Neural progenitor cell (in vitro differentiated cells): ENCODE results near the gene ARPC5L. TPM values are rescaled to one million over a fixed set of nuclear protein-coding genes. Genes with fewer than 3 reads are reported as not detected.
"Not testable (repeated sequence)": the region's sequence is repeated elsewhere in the genome, so short reads cannot be mapped to it uniquely, and the experiment has no call there.

Experiments
- DNase-seq: peaks from one replicate; pipeline ENCODE4 v3.0.0-alpha.2; 2016; ENCODE audit warnings: low spot score
- H2AFZ ChIP-seq: fragments of 200-600 bp; sonication (generic); replicated peaks from 2 replicates; pipeline ENCODE4 v1.6.1; 2016; ENCODE audit warnings: antibody characterized with exemption
- H3F3A ChIP-seq: fragments of 200-600 bp; sonication (generic); 2 replicates; pipeline ENCODE4 v1.6.1; 2016; ENCODE audit warnings: antibody characterized with exemption, low read depth
- H3K27ac ChIP-seq: fragments of 200-600 bp; sonication (generic); 2 replicates; pipeline ENCODE4 v1.5.1; 2016; ENCODE audit warnings: mild to moderate bottlenecking
- H3K27me3 ChIP-seq: fragments of 200-600 bp; sonication (generic); 2 replicates; pipeline ENCODE4 v1.6.1; 2016; ENCODE audit warnings: mild to moderate bottlenecking, moderate library complexity
- H3K36me3 ChIP-seq: fragments of 200-600 bp; sonication (generic); 2 replicates; pipeline ENCODE4 v1.5.1; 2016
- H3K4me1 ChIP-seq: fragments of 200-600 bp; sonication (generic); 2 replicates; pipeline ENCODE4 v1.6.1; 2016; ENCODE audit warnings: mixed run types
- H3K4me2 ChIP-seq: fragments of 200-600 bp; sonication (generic); 2 replicates; pipeline ENCODE4 v1.6.1; 2016
- H3K4me3 ChIP-seq: fragments of 200-600 bp; sonication (generic); 2 replicates; pipeline ENCODE4 v1.5.1; 2016
- H3K79me2 ChIP-seq: fragments of 200-600 bp; sonication (generic); 2 replicates; pipeline ENCODE4 v1.6.1; 2016; ENCODE audit warnings: low read depth
- H3K9ac ChIP-seq: fragments of 200-600 bp; sonication (generic); 2 replicates; pipeline ENCODE4 v1.6.1; 2016
- H3K9me3 ChIP-seq: fragments of 200-600 bp; sonication (generic); 2 replicates; pipeline ENCODE4 v1.5.1; 2016; ENCODE audit warnings: low read depth
- H4K20me1 ChIP-seq: fragments of 200-600 bp; sonication (generic); 2 replicates; pipeline ENCODE4 v1.6.1; 2016; ENCODE audit warnings: low read depth
- H3K27ac Mint-ChIP-seq: 3 replicates; pipeline ENCODE4 v1.8.0; 2021; ENCODE audit warnings: mixed read lengths
- H3K27me3 Mint-ChIP-seq: 2 replicates; pipeline ENCODE4 v1.8.0; 2022; ENCODE audit warnings: low read depth, mild to moderate bottlenecking, inconsistent platforms, moderate library complexity, mixed read lengths; ENCODE audit not compliant: insufficient read depth
- H3K36me3 Mint-ChIP-seq: 3 replicates; pipeline ENCODE4 v1.8.0; 2021; ENCODE audit warnings: mixed read lengths
- H3K4me1 Mint-ChIP-seq: 3 replicates; pipeline ENCODE4 v1.8.0; 2021; ENCODE audit warnings: mixed read lengths
- H3K4me3 Mint-ChIP-seq: 3 replicates; pipeline ENCODE4 v1.8.0; 2021; ENCODE audit warnings: mild to moderate bottlenecking, moderate library complexity, mixed read lengths
- H3K9me3 Mint-ChIP-seq: 3 replicates; pipeline ENCODE4 v1.8.0; 2020; ENCODE audit warnings: mixed read lengths
- EZH2 ChIP-seq: fragments of 200-600 bp; sonication (generic); IDR thresholded peaks from 2 replicates; pipeline ENCODE4 v1.6.1; 2017; ENCODE audit warnings: antibody characterized with exemption, mild to moderate bottlenecking, moderate library complexity
- EZH2phosphoT487 ChIP-seq: fragments of 200-600 bp; sonication (generic); IDR thresholded peaks from 2 replicates; pipeline ENCODE4 v1.6.1; 2017; ENCODE audit warnings: antibody characterized with exemption
- total RNA-seq: library from RNA; depleted of rRNA; stranded (reverse); fragments of >200 nt; gene quantifications from 2 replicates; pipeline ENCODE4 v1.2.3, GENCODE V29; 2015; ENCODE audit warnings: low replicate concordance
- TF ChIP-seq, protein P1 (sequence below): fragments of 200-600 bp; sonication (generic); IDR thresholded peaks from 2 replicates; pipeline ENCODE4 v1.5.1; 2017; ENCODE audit warnings: antibody characterized with exemption, mild to moderate bottlenecking

The ARPC5L gene
- total RNA-seq, 1 donor from 2014 or later = 24.0 TPM

DNA sequence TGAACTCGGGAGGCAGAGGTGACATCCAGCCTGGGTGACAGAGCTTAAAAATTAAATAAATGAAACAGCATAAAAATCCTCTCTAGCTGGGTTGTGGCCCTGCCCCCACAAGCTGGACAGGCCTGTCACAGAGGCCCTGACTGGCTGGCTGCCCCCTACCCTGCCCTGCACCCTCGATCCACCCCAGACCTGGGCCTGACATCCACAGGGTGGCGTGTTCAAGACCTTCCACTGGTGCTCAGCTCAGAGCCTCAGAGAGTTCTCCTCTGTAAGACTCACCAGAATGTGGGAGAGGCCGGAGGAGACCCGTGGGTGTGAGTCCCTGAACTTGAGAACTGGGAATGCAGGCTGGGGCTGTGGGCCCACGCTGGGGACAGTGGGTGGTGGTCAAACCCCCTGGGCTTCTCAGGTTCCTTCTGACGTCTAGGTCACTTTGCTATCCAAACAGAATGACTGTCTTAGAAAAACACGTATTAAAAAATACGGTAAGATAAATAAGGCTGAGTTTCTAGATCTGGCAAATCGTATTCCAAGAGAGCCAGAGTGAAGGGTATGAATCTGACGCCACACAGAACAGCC is 18.4 kb upstream of the ARPC5L start:
- H3K36me3 Mint-ChIP-seq = no peaks in the 10 kb centered on the region

DNA sequence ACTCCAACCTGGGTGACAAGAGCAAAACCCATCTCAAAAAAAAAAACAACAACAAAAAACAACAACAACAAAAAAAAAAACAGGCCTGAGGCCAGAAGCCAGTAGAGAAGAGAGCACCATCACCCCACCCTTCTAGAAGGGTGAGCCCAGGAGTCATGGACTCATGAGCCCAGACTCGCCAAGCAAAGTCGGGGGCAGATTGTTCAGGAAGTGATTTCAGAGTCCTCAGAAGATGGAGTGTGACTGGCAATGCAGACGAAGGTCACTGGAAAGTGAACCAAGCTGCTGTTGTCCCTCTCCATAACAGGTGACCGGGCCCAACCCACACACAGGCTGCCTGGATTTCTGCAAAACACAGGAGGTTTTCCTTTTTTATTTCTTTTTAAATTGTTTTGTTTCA is 17.6 kb upstream of the ARPC5L start:
- H3K9me3 Mint-ChIP-seq = no peaks in the 10 kb centered on the region

More for the DNA sequence above, 18.4 kb upstream of the ARPC5L start:
- no peak overlapping the region for H3K4me3 Mint-ChIP-seq
- no peak overlapping the region for H2AFZ ChIP-seq
- H3K4me3 ChIP-seq = no peak overlapping the region
- H3K4me2 ChIP-seq = no peak overlapping the region
- H3K4me1 Mint-ChIP-seq = peaks cover 9% of the 10 kb centered on the region
- H3K36me3 ChIP-seq = no peaks in the 10 kb centered on the region
- no peaks in the 10 kb centered on the region for H3F3A ChIP-seq
- peaks cover 6% of the 10 kb centered on the region for H3K27me3 Mint-ChIP-seq
- H3K9me3 Mint-ChIP-seq = no peaks in the 10 kb centered on the region
- TF ChIP-seq EZH2phosphoT487 (no peak), EZH2 (no peak)
- TF ChIP-seq, protein P1, sequence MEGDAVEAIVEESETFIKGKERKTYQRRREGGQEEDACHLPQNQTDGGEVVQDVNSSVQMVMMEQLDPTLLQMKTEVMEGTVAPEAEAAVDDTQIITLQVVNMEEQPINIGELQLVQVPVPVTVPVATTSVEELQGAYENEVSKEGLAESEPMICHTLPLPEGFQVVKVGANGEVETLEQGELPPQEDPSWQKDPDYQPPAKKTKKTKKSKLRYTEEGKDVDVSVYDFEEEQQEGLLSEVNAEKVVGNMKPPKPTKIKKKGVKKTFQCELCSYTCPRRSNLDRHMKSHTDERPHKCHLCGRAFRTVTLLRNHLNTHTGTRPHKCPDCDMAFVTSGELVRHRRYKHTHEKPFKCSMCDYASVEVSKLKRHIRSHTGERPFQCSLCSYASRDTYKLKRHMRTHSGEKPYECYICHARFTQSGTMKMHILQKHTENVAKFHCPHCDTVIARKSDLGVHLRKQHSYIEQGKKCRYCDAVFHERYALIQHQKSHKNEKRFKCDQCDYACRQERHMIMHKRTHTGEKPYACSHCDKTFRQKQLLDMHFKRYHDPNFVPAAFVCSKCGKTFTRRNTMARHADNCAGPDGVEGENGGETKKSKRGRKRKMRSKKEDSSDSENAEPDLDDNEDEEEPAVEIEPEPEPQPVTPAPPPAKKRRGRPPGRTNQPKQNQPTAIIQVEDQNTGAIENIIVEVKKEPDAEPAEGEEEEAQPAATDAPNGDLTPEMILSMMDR = no peak
- no peak for DNase-seq
- H3K27ac Mint-ChIP-seq = no peak overlapping the region
- H3K27me3 ChIP-seq = no peaks in the 10 kb centered on the region
- H3K4me1 ChIP-seq = no peaks in the 10 kb centered on the region
- H4K20me1 ChIP-seq = no peaks in the 10 kb centered on the region
- H3K9me3 ChIP-seq = no peaks in the 10 kb centered on the region
- no peak overlapping the region for H3K9ac ChIP-seq
- H3K27ac ChIP-seq = no peak overlapping the region
- no peaks in the 10 kb centered on the region for H3K79me2 ChIP-seq

DNA sequence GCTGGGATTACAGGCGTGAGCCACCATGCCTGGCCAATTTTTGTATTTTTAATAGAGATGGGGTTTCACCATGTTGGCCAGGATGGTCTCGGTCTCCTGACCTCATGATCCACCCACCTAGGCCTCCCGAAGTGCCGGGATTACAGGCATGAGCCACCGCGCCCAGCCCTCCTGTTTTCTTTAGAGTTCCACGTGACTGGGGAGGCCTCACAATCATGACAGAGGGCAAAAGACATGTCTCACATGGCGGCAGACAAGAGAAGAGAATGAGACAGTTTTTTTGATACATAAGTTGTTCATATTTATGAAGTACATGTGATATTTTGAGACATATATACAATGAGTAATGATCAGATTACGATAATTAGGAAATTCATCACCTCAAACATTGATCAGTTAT is 15.5 kb upstream of the ARPC5L start:
- not testable (repeated sequence) for H3F3A ChIP-seq, H3K27ac Mint-ChIP-seq, H3K36me3 Mint-ChIP-seq, H4K20me1 ChIP-seq, H3K9me3 Mint-ChIP-seq, H3K79me2 ChIP-seq, H3K4me3 ChIP-seq, H3K9ac ChIP-seq, H3K4me1 ChIP-seq, H3K27ac ChIP-seq, H3K36me3 ChIP-seq, H3K27me3 ChIP-seq, H2AFZ ChIP-seq, H3K9me3 ChIP-seq, DNase-seq, H3K4me2 ChIP-seq, H3K27me3 Mint-ChIP-seq, H3K4me3 Mint-ChIP-seq
- peaks cover 13% of the 10 kb centered on the region for H3K4me1 Mint-ChIP-seq

More for the DNA sequence above, 17.6 kb upstream of the ARPC5L start:
- Histone ChIP-seq H3F3A (no peaks in the 10 kb centered on the region), H3K4me3 (no peak overlapping the region), H3K9ac (no peak overlapping the region), H3K27me3 (no peaks in the 10 kb centered on the region), H3K27ac (no peak overlapping the region), H3K4me2 (no peak overlapping the region), H3K4me1 (no peaks in the 10 kb centered on the region), H3K79me2 (no peaks in the 10 kb centered on the region), H2AFZ (no peak overlapping the region), H3K36me3 (no peaks in the 10 kb centered on the region), H3K9me3 (no peaks in the 10 kb centered on the region), H4K20me1 (no peaks in the 10 kb centered on the region)
- no peak overlapping the region for H3K4me3 Mint-ChIP-seq
- no peak for DNase-seq
- H3K4me1 Mint-ChIP-seq = peaks cover 9% of the 10 kb centered on the region
- no peaks in the 10 kb centered on the region for H3K36me3 Mint-ChIP-seq
- H3K27me3 Mint-ChIP-seq = peaks cover 6% of the 10 kb centered on the region
- H3K27ac Mint-ChIP-seq = no peak overlapping the region
- TF ChIP-seq EZH2phosphoT487 (no peak), EZH2 (no peak)
- TF ChIP-seq, protein P1 = no peak

DNA sequence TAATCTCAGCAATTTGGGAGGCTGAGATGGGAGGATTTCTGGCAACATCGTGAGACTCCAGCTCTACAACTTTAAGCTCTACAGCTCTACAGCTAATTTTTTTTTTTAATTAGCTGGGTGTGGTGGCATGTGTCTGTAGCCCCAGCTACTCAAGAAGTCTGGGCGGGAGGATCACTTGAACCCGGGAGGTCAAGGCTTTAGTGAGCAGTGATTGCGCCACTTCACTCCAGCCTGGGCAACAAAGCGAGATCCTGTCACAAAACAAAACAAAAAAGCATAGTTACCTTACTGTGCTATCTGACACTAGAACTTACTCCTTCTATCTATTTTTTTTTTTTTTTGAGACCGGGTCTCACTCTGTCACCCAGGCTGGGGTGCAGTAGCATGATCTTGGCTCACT is 15.0 kb upstream of the ARPC5L start:
- Histone ChIP-seq H3K9ac (no peak overlapping the region), H3K36me3 (no peaks in the 10 kb centered on the region), H3K4me2 (no peak overlapping the region), H3K27me3 (no peaks in the 10 kb centered on the region), H3K9me3 (no peaks in the 10 kb centered on the region), H2AFZ (no peak overlapping the region), H3K79me2 (no peaks in the 10 kb centered on the region), H3F3A (no peaks in the 10 kb centered on the region), H3K4me3 (no peak overlapping the region), H3K27ac (no peak overlapping the region), H3K4me1 (no peaks in the 10 kb centered on the region), H4K20me1 (no peaks in the 10 kb centered on the region)
- no peak for DNase-seq
- peaks cover 13% of the 10 kb centered on the region for H3K4me1 Mint-ChIP-seq
- no peak overlapping the region for H3K4me3 Mint-ChIP-seq
- no peaks in the 10 kb centered on the region for H3K9me3 Mint-ChIP-seq
- TF ChIP-seq EZH2 (no peak), EZH2phosphoT487 (no peak)
- TF ChIP-seq, protein P1 = no peak
- no peaks in the 10 kb centered on the region for H3K36me3 Mint-ChIP-seq
- H3K27me3 Mint-ChIP-seq = peaks cover 2% of the 10 kb centered on the region
- no peak overlapping the region for H3K27ac Mint-ChIP-seq
